K562 (cell line): Measurements from ENCODE around the gene LCTL. TPM values are rescaled to one million over a fixed set of nuclear protein-coding genes. Genes with fewer than 3 reads are reported as not detected.
A peak's percentile ranks its signal among the peaks of the same experiment; 100 is the strongest.

Source experiments
- ATAC-seq: fragments of 200-7000 bp; cut with Tn5 transposase; 3 replicates; pipeline ENCODE4 v1.9.1; 2020; ENCODE audit warnings: moderate library complexity
- BruUV-seq: library from RNA; stranded (reverse); fragments of 400-500 nt; replicated peaks from 2 replicates; lab custom pipeline; 2021; lab: Mats Ljungman, UMichigan
- CTCF ChIA-PET: fragments of 300-600 bp; formaldehyde crosslinking; extraction: SDS; loops from one replicate; lab custom pipeline; 2021; ENCODE audit warnings: low intra/inter-chr PET ratio; lab: Yijun Ruan, JAX
- POLR2A ChIA-PET: fragments of 300-600, 350-650 bp; sonication (Branson Sonifier 250); formaldehyde crosslinking; extraction: SDS; loops from one replicate; lab custom pipeline; 2021; ENCODE audit warnings: antibody characterized with exemption, inconsistent platforms; lab: Yijun Ruan, JAX
- DNase-seq, 4 experiments: peaks; one replicate each; pipeline versions ENCODE4 v3.0.0 to v3.0.0-alpha.2; 2011 to 2018; ENCODE audit warnings: low spot score in 3 of 4, mixed read lengths in 3 of 4; ENCODE audit errors: extremely low read depth in 1 of 4
- FAIRE-seq: peaks from 2 replicates; lab custom pipeline; 2011; peaks lifted over from hg19 to GRCh38; lab: Jason Lieb, UNC
- H2AFZ ChIP-seq: 2 replicates; pipeline ENCODE4 v1.6.0; 2011; ENCODE audit warnings: low read depth, low read length, control low read depth, inconsistent platforms
- H3K27ac ChIP-seq: fragments of 200-600 bp; 3 replicates; pipeline ENCODE4 v1.8.0; 2011; ENCODE audit warnings: low read depth, mild to moderate bottlenecking, control low read depth, inconsistent platforms, low read length, moderate library complexity, mixed read lengths; ENCODE audit errors: extremely low read depth
- H3K27me3 ChIP-seq, 2 experiments: fragments of 300-600 bp in 1 of 2; 2 replicates in 1 of 2; 3 replicates in 1 of 2; pipeline versions ENCODE4 v1.6.0 to v1.8.0; 2011; ENCODE audit warnings: inconsistent platforms in 2 of 2, low read length in 2 of 2, mild to moderate bottlenecking in 1 of 2, mixed read lengths in 1 of 2, moderate library complexity in 1 of 2; ENCODE audit not compliant: control insufficient read depth in 2 of 2, insufficient read depth in 2 of 2
- H3K36me3 ChIP-seq: fragments of 300-600 bp; 3 replicates; pipeline ENCODE4 v1.8.0; 2011; ENCODE audit warnings: mild to moderate bottlenecking, low read length, inconsistent platforms; ENCODE audit not compliant: control insufficient read depth, insufficient read depth
- H3K4me1 ChIP-seq, 2 experiments: fragments of 200-600 bp in 1 of 2; replicated peaks in 1 of 2; 2 replicates in 1 of 2; 3 replicates in 1 of 2; pipeline versions ENCODE4 v1.5.1 to v1.8.0; 2011; ENCODE audit warnings: inconsistent platforms in 2 of 2, low read length in 2 of 2, mild to moderate bottlenecking in 1 of 2, mixed read lengths in 1 of 2, moderate library complexity in 1 of 2; ENCODE audit not compliant: control insufficient read depth in 2 of 2, insufficient read depth in 2 of 2
- H3K4me2 ChIP-seq: 2 replicates; pipeline ENCODE4 v1.6.1; 2011; ENCODE audit warnings: low read length, control low read depth, inconsistent platforms, mixed read lengths; ENCODE audit not compliant: insufficient read depth
- H3K4me3 ChIP-seq: fragments of 200-600 bp; sonication (generic), shearing (Covaris generic); 2 replicates; pipeline ENCODE4 v1.5.1; 2016; ENCODE audit warnings: control low read depth, inconsistent platforms
- H3K79me2 ChIP-seq: fragments of 200-600 bp; 3 replicates; pipeline ENCODE4 v1.8.0; 2011; ENCODE audit warnings: low read length, inconsistent platforms; ENCODE audit not compliant: control insufficient read depth, insufficient read depth
- H3K9ac ChIP-seq, 2 experiments: 2 replicates each; pipeline versions ENCODE4 v1.6.0 to v1.6.1; 2011; ENCODE audit warnings: low read depth in 2 of 2, low read length in 2 of 2, control low read depth in 1 of 2, inconsistent platforms in 1 of 2, mild to moderate bottlenecking in 1 of 2, mixed read lengths in 1 of 2; ENCODE audit not compliant: insufficient read depth in 1 of 2
- H3K9me1 ChIP-seq: one replicate; pipeline ENCODE4 v1.6.0; 2011; ENCODE audit warnings: inconsistent platforms, mild to moderate bottlenecking, low read length, moderate library complexity; ENCODE audit not compliant: control insufficient read depth, insufficient read depth
- H3K9me3 ChIP-seq: replicated peaks from 2 replicates; pipeline ENCODE4 v1.5.1; 2011; ENCODE audit warnings: low read depth, low read length, inconsistent platforms; ENCODE audit not compliant: control insufficient read depth, insufficient read depth
- H4K20me1 ChIP-seq: replicated peaks from 2 replicates; pipeline ENCODE4 v1.6.1; 2011; ENCODE audit warnings: low read length, inconsistent platforms, mixed read lengths; ENCODE audit not compliant: control insufficient read depth, insufficient read depth
- DMBX1 ChIP-seq: fragments of 250-450 bp; sonication (Bioruptor Pico); IDR thresholded peaks from 2 replicates; pipeline ENCODE4 v1.8.0; 2022; ENCODE audit warnings: inconsistent platforms, mild to moderate bottlenecking, moderate library complexity, borderline replicate concordance
- FOSL1 ChIP-seq: fragments of 200-800 bp; sonication (Bioruptor generic); conservative IDR thresholded peaks from 2 replicates; pipeline ENCODE4 v1.6.1; 2016; ENCODE audit warnings: missing genetic modification characterization, missing compliant biosample characterization
- STAG1 ChIP-seq: sonication (generic); formaldehyde crosslinking; IDR thresholded peaks from 2 replicates; pipeline ENCODE4 v1.5.0; 2020; ENCODE audit warnings: missing genetic modification reagents, borderline replicate concordance
- ZNF24 ChIP-seq: fragments of 450-650 bp; IDR thresholded peaks from 2 replicates; pipeline ENCODE4 v1.6.1; 2016
- ZNF384 ChIP-seq: IDR thresholded peaks from 2 replicates; pipeline ENCODE4 v1.6.1; 2012; ENCODE audit warnings: low read depth, low read length, improper control_type of control experiment
- WGBS: fragments of 100-300 bp; shearing (Covaris generic); methylation state at CpG from one replicate; pipeline ENCODE4 v1.1.6; 2016; ENCODE audit warnings: low coverage, mixed read lengths; ENCODE audit not compliant: insufficient coverage; ENCODE audit errors: missing lambda C conversion rate; 5-methylcytosine and 5-hydroxymethylcytosine counted together
- in situ Hi-C: fragments of 300-500 bp; cut with MboI; formaldehyde crosslinking; loops from 4 replicates; pipeline ENCODE4 v1.15.0; 2018; ENCODE audit warnings: inconsistent platforms, mixed read lengths
- intact Hi-C: fragments of 100-400 bp; cut with micrococcal nuclease; formaldehyde crosslinking; loops from 2 replicates; pipeline ENCODE4 v1.14.2; 2022
- polyA plus RNA-seq, 8 experiments: library from polyadenylated mRNA; depleted of rRNA in 4 of 8; stranded (reverse) in 5 of 8; unstranded in 3 of 8; fragments of >200 nt; fragmentation: Nextera tagmentation in 2 of 8; fragmentation: Illumina TruSeq in 1 of 8; extraction: Ambion mirVana in 2 of 8; extraction: Trizol in 1 of 8; gene quantifications; 2 replicates each; pipeline versions ENCODE4 v1.2.1 to v1.2.3, GENCODE V29; 2011 to 2014; ENCODE audit warnings: inconsistent platforms in 1 of 8, missing spikeins in 1 of 8
- total RNA-seq, 7 experiments: library from RNA; depleted of rRNA in 6 of 7; stranded (reverse); fragments of >200 nt in 6 of 7; fragmentation: Illumina TruSeq in 2 of 7; extraction: Trizol in 2 of 7; gene quantifications; 2 replicates each; pipeline versions ENCODE4 v1.2.1 to v1.2.3, GENCODE V29; 2011 to 2021; ENCODE audit warnings: low replicate concordance in 1 of 7
- TF ChIP-seq, protein P1 (sequence below), 2 experiments: fragments of 450-650 bp in 1 of 2; IDR thresholded peaks; 2 replicates each; pipeline ENCODE4 v1.6.1; 2011 to 2017; ENCODE audit warnings: low read depth in 2 of 2, antibody characterized with exemption in 1 of 2, borderline replicate concordance in 1 of 2, low read length in 1 of 2, mild to moderate bottlenecking in 1 of 2, mixed read lengths in 1 of 2; ENCODE audit not compliant: control insufficient read depth in 1 of 2
- TF ChIP-seq, protein P2 (sequence below): sonication (generic); formaldehyde crosslinking; IDR thresholded peaks from 2 replicates; pipeline ENCODE4 v1.9.0; 2022; ENCODE audit warnings: mild to moderate bottlenecking, missing genetic modification reagents

Gene LCTL
- total and polyA plus RNA-seq, 9 of the 15 experiments (the other 6 are each of a cell fraction or from before 2014, with no cell fraction given): 0.08 to 0.31 (median 0.17) TPM; not detected in 6

DNA sequence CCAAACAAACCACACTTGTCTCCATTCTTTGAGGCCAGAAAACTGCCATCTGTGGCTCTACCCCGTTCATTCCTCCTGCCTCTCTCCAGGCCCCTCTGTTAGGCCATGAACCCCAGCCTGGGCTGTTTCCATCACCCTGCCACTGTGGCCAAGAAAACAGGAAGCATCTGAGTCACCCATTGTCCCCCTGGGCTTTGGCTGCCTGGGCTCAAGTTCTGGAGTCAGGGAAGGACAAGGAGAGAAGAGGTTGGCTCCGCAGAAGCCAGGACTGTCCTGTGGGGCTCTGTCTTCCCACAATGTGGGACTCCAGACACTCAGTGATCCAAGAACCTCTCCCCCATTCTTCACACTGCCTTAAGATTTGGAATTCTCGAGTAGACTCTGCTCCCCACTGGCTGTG, 14.8 kb upstream of the LCTL start:
- ATAC-seq: no peak
- H3K9me1 ChIP-seq: no peaks in the 10 kb centered on the region
- H3K4me1 ChIP-seq: peaks cover 0 to 17% of the 10 kb centered on the region in 2 experiments; a peak in 4 of 5 replicates
- H3K27me3 ChIP-seq: no peaks in the 10 kb centered on the region
- H3K79me2 ChIP-seq: peaks cover 32% of the 10 kb centered on the region
- H2AFZ ChIP-seq: peak overlapping the region; percentile 89
- in situ Hi-C loops: no loop called here
- no TSS peak for BruUV-seq
- WGBS: 70% methylated on average over 2 of the region's 3 CpGs
- peak overlapping the region in 1 of 2 experiments; percentile 73; a peak in 1 of 4 replicates for H3K9ac ChIP-seq
- TF ChIP-seq STAG1 (0 out of 2 replicates have a peak, but pooled peaks have one; percentile 13), DMBX1 (CRISPR knock-in tag) (no peak)
- DNase-seq: no peak
- H4K20me1 ChIP-seq: peaks cover 18% of the 10 kb centered on the region
- POLR2A ChIA-PET: no interaction called here
- no peak overlapping the region for H3K4me2 ChIP-seq
- no peaks in the 10 kb centered on the region for H3K9me3 ChIP-seq
- no peak overlapping the region for H3K27ac ChIP-seq
- intact Hi-C loops: no loop called here
- no peak overlapping the region for H3K4me3 ChIP-seq
- CTCF ChIA-PET: no interaction called here
- H3K36me3 ChIP-seq: peaks cover 23% of the 10 kb centered on the region
- no peak for FAIRE-seq

DNA sequence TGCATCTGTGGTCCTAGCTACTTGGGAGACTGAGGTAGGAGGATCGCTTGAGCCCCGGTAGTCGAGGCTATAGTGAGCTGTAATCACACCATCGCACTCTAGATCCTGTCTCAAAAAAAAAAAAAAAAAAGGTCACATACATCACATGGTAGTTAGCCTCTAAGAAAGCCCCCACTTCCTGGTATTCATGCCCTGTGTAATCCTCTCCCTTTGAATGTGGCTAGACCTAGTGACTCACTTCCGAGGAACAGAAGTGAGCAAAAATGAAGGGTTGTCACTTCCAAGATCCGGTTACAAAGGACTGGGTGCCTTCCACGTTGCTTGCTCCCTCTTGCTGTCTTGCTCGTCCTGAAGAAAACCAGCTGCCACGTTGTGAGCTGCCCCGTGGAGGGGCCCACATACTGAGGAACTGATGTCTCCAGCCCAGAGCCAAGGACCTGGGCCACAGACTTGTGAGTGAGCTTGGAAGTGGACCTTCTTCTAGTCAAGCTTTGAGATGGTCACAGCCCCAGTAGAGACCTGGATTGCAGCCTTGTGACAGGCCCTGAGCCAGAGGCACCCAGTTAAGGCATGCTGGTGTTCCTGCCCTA, 12.6 kb upstream of the LCTL start:
- Histone ChIP-seq H3K4me2 (no peak overlapping the region), H3K4me3 (no peak overlapping the region), H2AFZ (peak overlapping the region; percentile 67; the same call in 1 of the 2 replicates), H3K36me3 (peaks cover 5% of the 10 kb centered on the region; the same call in 1 of the 3 replicates), H3K9me3 (no peaks in the 10 kb centered on the region), H3K4me1 (peaks cover 0 to 4% of the 10 kb centered on the region in 2 experiments; a peak in 3 of 5 replicates), H3K9me1 (no peaks in the 10 kb centered on the region), H3K27ac (no peak overlapping the region; the same call in 2 of the 3 replicates), H3K79me2 (peaks cover 14% of the 10 kb centered on the region), H3K9ac (no peak overlapping the region), H4K20me1 (peaks cover 2% of the 10 kb centered on the region; the same call in 1 of the 2 replicates), H3K27me3 (no peaks in the 10 kb centered on the region; a peak in 1 of 5 replicates)
- DNase-seq (no peak), ATAC-seq (no peak), FAIRE-seq (no peak)
- POLR2A ChIA-PET: interaction anchor here (0.6 to 1.0 kb wide), 2 partner anchors 81 to 280 kb away, joined by 3 read pairs; partner anchors contain the start of gene SNAPC5
- BruUV-seq: no TSS peak
- TF ChIP-seq, protein P1, sequence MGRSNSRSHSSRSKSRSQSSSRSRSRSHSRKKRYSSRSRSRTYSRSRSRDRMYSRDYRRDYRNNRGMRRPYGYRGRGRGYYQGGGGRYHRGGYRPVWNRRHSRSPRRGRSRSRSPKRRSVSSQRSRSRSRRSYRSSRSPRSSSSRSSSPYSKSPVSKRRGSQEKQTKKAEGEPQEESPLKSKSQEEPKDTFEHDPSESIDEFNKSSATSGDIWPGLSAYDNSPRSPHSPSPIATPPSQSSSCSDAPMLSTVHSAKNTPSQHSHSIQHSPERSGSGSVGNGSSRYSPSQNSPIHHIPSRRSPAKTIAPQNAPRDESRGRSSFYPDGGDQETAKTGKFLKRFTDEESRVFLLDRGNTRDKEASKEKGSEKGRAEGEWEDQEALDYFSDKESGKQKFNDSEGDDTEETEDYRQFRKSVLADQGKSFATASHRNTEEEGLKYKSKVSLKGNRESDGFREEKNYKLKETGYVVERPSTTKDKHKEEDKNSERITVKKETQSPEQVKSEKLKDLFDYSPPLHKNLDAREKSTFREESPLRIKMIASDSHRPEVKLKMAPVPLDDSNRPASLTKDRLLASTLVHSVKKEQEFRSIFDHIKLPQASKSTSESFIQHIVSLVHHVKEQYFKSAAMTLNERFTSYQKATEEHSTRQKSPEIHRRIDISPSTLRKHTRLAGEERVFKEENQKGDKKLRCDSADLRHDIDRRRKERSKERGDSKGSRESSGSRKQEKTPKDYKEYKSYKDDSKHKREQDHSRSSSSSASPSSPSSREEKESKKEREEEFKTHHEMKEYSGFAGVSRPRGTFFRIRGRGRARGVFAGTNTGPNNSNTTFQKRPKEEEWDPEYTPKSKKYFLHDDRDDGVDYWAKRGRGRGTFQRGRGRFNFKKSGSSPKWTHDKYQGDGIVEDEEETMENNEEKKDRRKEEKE (IDR thresholded peaks at IDR 0.05; ENCODE audit: borderline replicate concordance in 1 of 2, control insufficient read depth in 1 of 2, low read depth in 2 of 2, low read length in 1 of 2): no peak
- TF ChIP-seq, protein P2, sequence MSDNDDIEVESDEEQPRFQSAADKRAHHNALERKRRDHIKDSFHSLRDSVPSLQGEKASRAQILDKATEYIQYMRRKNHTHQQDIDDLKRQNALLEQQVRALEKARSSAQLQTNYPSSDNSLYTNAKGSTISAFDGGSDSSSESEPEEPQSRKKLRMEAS (CRISPR knock-in tag): 0 out of 2 replicates have a peak, but pooled peaks have one; percentile 20
- 0 out of 2 replicates have a peak, but pooled peaks have one; percentile 43 for TF ChIP-seq ZNF24
- peak; percentile 38; the same call in 1 of the 2 replicates for TF ChIP-seq FOSL1 (tag)
- TF ChIP-seq ZNF384: peak; percentile 15; the same call in 1 of the 2 replicates
- 30% methylated on average over 10 of the region's 10 CpGs for WGBS
- CTCF ChIA-PET: no interaction called here
- in situ Hi-C loops: no loop called here
- intact Hi-C loops: no loop called here
